SKM-1 (cell line): ENCODE measurements around the gene HOXA3.

ENCODE experiments used
- DNase-seq: peaks from one replicate; lab custom pipeline; 2025; ENCODE audit not compliant: unreplicated experiment; lab: John Stamatoyannopoulos, UW

HOXA3 gene

GRCh38 chr7:27189997-27190748 lies 37.8 kb upstream of the HOXA3 start:
- no peak for DNase-seq

- DNase-seq, result no peak
Measured at GRCh38 chr7:27189295-27189996, 37.1 kb upstream of the HOXA3 start.

- no peak for DNase-seq
Measured at GRCh38 chr7:27188386-27189294, 36.3 kb upstream of the HOXA3 start.

- no peak for DNase-seq
Measured at GRCh38 chr7:27187475-27188385, 35.3 kb upstream of the HOXA3 start.

GRCh38 chr7:27186668-27187474 lies 34.5 kb upstream of the HOXA3 start:
- DNase-seq, result no peak

- no peak for DNase-seq
Measured at GRCh38 chr7:27185854-27186667, 33.7 kb upstream of the HOXA3 start.

GRCh38 chr7:27185013-27185853 lies 32.9 kb upstream of the HOXA3 start, which contains the start of gene HOXA11:
TSS of gene HOXA11 (minus strand) at chr7:27185232. CDS start at chr7:27185144, 88 bp downstream.
- DNase-seq, result no peak

GRCh38 chr7:27184337-27185012 lies 32.1 kb upstream of the HOXA3 start:
- DNase-seq, result no peak

GRCh38 chr7:27183682-27184336 lies 31.4 kb upstream of the HOXA3 start:
- DNase-seq, result no peak

GRCh38 chr7:27182861-27183681 lies 30.7 kb upstream of the HOXA3 start:
- DNase-seq, result no peak

- no peak for DNase-seq
Measured at GRCh38 chr7:27182285-27182841, 30.0 kb upstream of the HOXA3 start.

- DNase-seq, result no peak
Measured at GRCh38 chr7:27181795-27182275, 29.5 kb upstream of the HOXA3 start.

- no peak for DNase-seq
Measured at GRCh38 chr7:27180431-27181420, 28.3 kb upstream of the HOXA3 start.
